ENCODE results near the gene KIAA0040. TPM values are rescaled to one million over a fixed set of nuclear protein-coding genes. Genes with fewer than 3 reads are reported as not detected.

Gene KIAA0040
- total RNA-seq, 1 experiment from 2014 or later, result 0.66 TPM

- DNase-seq, result peak; percentile 60
- Histone ChIP-seq H3K9me3 (no peaks in the 10 kb centered on the region), H3K27me3 (no peaks in the 10 kb centered on the region), H3K4me3 (no peak overlapping the region), H3K36me3 (no peaks in the 10 kb centered on the region)
Measured at GRCh38 chr1:175133673-175134435, 58.7 kb downstream of the KIAA0040 start.

GRCh38 chr1:175132436-175132835, 60.1 kb downstream of the KIAA0040 start:
- Histone ChIP-seq H3K9me3 (no peaks in the 10 kb centered on the region), H3K36me3 (no peaks in the 10 kb centered on the region), H3K27me3 (no peaks in the 10 kb centered on the region), H3K4me3 (no peak overlapping the region)
- DNase-seq, result peak; percentile 70

GRCh38 chr1:175131095-175131494, 61.5 kb downstream of the KIAA0040 start:
- Histone ChIP-seq H3K36me3 (no peaks in the 10 kb centered on the region), H3K9me3 (no peaks in the 10 kb centered on the region), H3K27me3 (no peaks in the 10 kb centered on the region), H3K4me3 (no peak overlapping the region)
- no peak for DNase-seq

- Histone ChIP-seq H3K36me3 (no peaks in the 10 kb centered on the region), H3K4me3 (no peak overlapping the region), H3K9me3 (no peaks in the 10 kb centered on the region), H3K27me3 (no peaks in the 10 kb centered on the region)
- DNase-seq, result no peak
Measured at GRCh38 chr1:175130649-175131045, 61.9 kb downstream of the KIAA0040 start.

GRCh38 chr1:175129997-175130648, 62.5 kb downstream of the KIAA0040 start:
- DNase-seq, result no peak
- Histone ChIP-seq H3K36me3 (no peaks in the 10 kb centered on the region), H3K9me3 (no peaks in the 10 kb centered on the region), H3K4me3 (no peak overlapping the region), H3K27me3 (no peaks in the 10 kb centered on the region)

- no peaks in the 10 kb centered on the region for H3K27me3 ChIP-seq
- H3K4me3 ChIP-seq, result no peak overlapping the region
- DNase-seq, result no peak
- no peaks in the 10 kb centered on the region for H3K9me3 ChIP-seq
- no peaks in the 10 kb centered on the region for H3K36me3 ChIP-seq
Measured at GRCh38 chr1:175129644-175129996, 63.0 kb downstream of the KIAA0040 start.

GRCh38 chr1:175129182-175129581, 63.4 kb downstream of the KIAA0040 start:
- no peak overlapping the region for H3K4me3 ChIP-seq
- DNase-seq, result peak; percentile 86
- no peaks in the 10 kb centered on the region for H3K36me3 ChIP-seq
- H3K9me3 ChIP-seq, result no peaks in the 10 kb centered on the region
- H3K27me3 ChIP-seq, result no peaks in the 10 kb centered on the region

GRCh38 chr1:175128523-175128922, 64.1 kb downstream of the KIAA0040 start:
- Histone ChIP-seq H3K36me3 (no peaks in the 10 kb centered on the region), H3K27me3 (no peaks in the 10 kb centered on the region), H3K4me3 (no peak overlapping the region), H3K9me3 (no peaks in the 10 kb centered on the region)
- DNase-seq, result no peak

GRCh38 chr1:175127565-175127964, 65.0 kb downstream of the KIAA0040 start:
- Histone ChIP-seq H3K9me3 (no peaks in the 10 kb centered on the region), H3K4me3 (no peak overlapping the region), H3K27me3 (no peaks in the 10 kb centered on the region), H3K36me3 (no peaks in the 10 kb centered on the region)
- no peak for DNase-seq

- Histone ChIP-seq H3K4me3 (no peak overlapping the region), H3K9me3 (no peaks in the 10 kb centered on the region), H3K27me3 (no peaks in the 10 kb centered on the region), H3K36me3 (no peaks in the 10 kb centered on the region)
- peak; percentile 88 for DNase-seq
Measured at GRCh38 chr1:175126347-175126746, 66.2 kb downstream of the KIAA0040 start.

- Histone ChIP-seq H3K36me3 (no peaks in the 10 kb centered on the region), H3K9me3 (no peaks in the 10 kb centered on the region), H3K27me3 (no peaks in the 10 kb centered on the region), H3K4me3 (no peak overlapping the region)
- DNase-seq, result no peak
Measured at GRCh38 chr1:175124861-175125260, 67.7 kb downstream of the KIAA0040 start.

GRCh38 chr1:175120511-175120910, 72.1 kb downstream of the KIAA0040 start:
- H3K4me3 ChIP-seq, result no peak overlapping the region
- no peak for DNase-seq
- H3K9me3 ChIP-seq, result no peaks in the 10 kb centered on the region
- no peaks in the 10 kb centered on the region for H3K36me3 ChIP-seq
- H3K27me3 ChIP-seq, result no peaks in the 10 kb centered on the region

GRCh38 chr1:175118375-175119367, 73.9 kb downstream of the KIAA0040 start:
- Histone ChIP-seq H3K9me3 (no peaks in the 10 kb centered on the region; the same call in 1 of the 2 replicates), H3K27me3 (no peaks in the 10 kb centered on the region), H3K4me3 (no peak overlapping the region), H3K36me3 (no peaks in the 10 kb centered on the region)
- DNase-seq, result no peak

- no peaks in the 10 kb centered on the region for H3K27me3 ChIP-seq
- DNase-seq, result no peak
- H3K36me3 ChIP-seq, result no peaks in the 10 kb centered on the region
- no peak overlapping the region for H3K4me3 ChIP-seq
- peaks cover 8% of the 10 kb centered on the region; the same call in 1 of the 2 replicates for H3K9me3 ChIP-seq
Measured at GRCh38 chr1:175116903-175117302, 75.7 kb downstream of the KIAA0040 start.

- no peak overlapping the region for H3K4me3 ChIP-seq
- peaks cover 8% of the 10 kb centered on the region; the same call in 1 of the 2 replicates for H3K9me3 ChIP-seq
- no peaks in the 10 kb centered on the region for H3K36me3 ChIP-seq
- no peak for DNase-seq
- H3K27me3 ChIP-seq, result no peaks in the 10 kb centered on the region
Measured at GRCh38 chr1:175116210-175116798, 76.3 kb downstream of the KIAA0040 start.

- Histone ChIP-seq H3K9me3 (peaks cover 8% of the 10 kb centered on the region; the same call in 1 of the 2 replicates), H3K36me3 (no peaks in the 10 kb centered on the region), H3K27me3 (no peaks in the 10 kb centered on the region), H3K4me3 (no peak overlapping the region)
- peak; percentile 43 for DNase-seq
Measured at GRCh38 chr1:175114996-175115395, 77.6 kb downstream of the KIAA0040 start.
